ENCODE results near the gene PER1.

PER1 gene

GRCh38 chr17:8153031-8153451, 837 bp upstream of the PER1 start:
- no peak for DNase-seq (ENCODE audit: low read depth in 2 of 2)

GRCh38 chr17:8151641-8152111, 528 bp downstream of the PER1 start:
- DNase-seq (ENCODE audit: low read depth in 2 of 2), result no peak

- peak; percentile 79 to 85 for DNase-seq (ENCODE audit: low read depth in 2 of 2)
Measured at GRCh38 chr17:8151120-8151640, 1.0 kb downstream of the PER1 start.

DNA sequence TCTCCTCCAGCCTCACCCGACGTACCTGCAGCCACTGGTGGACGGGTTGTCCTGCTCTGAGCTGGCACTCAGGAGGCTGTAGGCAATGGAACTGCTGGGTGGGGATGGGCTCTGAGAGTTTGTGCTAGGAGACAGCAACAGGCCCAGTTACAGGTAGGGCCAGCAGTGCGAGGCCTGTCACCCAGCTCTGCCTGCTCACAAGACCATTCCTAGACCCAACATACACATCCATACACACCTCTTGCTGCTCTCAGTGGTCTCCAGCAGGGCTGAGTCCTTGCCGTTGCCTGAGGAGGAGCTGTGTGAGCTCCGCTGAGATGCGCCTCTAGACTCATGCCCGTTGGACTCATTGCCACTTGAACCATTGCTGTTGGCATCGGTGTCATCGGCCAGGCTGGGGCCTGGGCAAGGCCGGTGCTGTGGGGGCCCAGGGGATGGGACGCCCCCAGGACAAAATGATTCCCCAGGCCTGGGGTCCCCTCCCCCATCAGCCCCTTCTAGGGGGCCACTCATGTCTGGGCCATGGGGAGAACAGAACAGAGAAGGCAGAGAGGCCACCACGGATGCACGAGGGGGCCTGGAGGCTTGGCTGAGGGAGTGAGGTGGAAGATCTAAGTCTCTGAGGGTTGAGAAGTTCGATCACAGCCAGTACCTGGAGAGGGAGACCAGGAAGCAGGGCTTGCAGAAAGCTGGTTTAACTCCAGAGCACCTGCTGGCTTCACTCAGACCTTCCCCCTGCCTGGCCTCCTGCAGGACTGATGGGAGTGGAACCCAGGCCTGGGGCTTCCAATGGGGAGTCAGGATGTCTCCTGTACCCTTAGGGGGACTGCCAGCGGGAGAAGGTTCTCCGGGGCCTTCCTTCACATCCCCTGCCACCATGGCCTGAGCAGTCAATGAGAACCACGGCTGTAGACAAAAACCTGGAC, 1.7 kb downstream of the PER1 start:
- no peak for DNase-seq (ENCODE audit: low read depth in 2 of 2)

DNA sequence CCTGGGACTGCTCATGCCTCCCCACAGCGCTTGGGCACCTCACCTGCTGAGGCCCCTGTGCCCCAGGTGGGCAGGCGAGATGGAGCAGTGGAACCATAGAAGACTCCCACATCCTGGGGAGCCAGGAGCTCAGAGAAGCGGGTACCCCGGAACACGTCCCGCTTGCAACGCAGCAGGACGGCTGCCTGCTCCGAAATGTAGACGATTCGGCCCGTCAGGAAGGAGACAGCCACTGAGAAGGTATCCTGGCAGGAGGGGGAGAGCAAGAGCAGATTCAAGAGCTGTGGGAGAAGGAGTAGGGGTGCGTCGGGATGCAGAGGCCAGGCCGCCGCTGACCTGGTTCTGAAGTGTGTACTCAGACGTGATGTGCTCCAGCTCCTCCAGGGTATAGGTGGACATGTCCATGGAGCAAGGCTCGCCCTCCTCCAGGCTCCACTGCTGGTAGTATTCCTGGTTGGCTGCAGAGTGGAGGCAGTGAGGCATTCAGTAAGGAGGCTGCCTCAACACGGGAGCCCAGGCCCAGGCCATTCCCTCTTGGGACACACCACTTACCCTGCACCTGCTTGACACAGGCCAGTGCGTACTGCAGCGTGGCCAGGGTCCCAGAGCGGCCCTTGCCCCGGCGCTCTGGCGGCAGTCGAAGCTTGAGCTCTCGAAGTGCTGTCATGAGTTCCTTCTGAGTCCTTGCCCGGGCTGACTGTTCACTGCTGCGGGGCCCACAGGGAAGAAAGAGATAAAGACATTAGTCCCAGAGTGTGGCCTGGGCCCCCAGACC, 2.6 kb downstream of the PER1 start:
- no peak for DNase-seq (ENCODE audit: low read depth in 2 of 2)

- no peak for DNase-seq (ENCODE audit: low read depth in 2 of 2)
Measured at GRCh38 chr17:8148560-8148959, 3.6 kb downstream of the PER1 start.

DNA sequence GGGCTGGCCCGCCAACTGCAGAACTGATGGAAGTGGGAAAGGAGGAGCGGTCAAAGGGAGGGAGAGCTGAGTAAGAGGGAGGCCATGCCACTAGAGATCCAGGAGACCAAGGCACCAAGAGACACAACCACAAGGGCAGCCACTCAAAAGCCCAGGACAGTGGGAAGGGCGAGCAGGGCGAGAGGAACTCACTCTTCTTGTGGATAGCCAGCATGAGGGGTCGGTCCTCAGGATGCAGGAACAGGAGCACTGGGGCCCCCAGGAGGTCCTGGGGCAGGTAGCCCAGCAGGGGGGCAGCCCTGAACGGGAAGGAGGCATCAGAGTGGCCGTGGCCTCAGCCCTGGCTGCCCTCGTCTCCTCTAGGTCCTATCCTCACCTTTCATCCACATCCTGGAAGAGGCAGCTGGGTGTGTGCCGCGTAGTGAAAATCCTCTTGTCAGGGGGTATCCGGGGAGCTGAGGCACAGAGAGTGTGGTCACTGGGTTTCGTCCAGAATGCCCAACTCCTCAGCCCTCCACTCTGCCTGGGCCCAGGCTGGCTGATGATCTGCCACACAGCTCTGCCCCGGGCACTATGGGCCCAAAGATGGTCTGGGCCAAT, 4.3 kb downstream of the PER1 start:
- no peak for DNase-seq (ENCODE audit: low read depth in 2 of 2)

GRCh38 chr17:8147141-8147804, 4.9 kb downstream of the PER1 start:
- no peak for DNase-seq (ENCODE audit: low read depth in 2 of 2)

- DNase-seq (ENCODE audit: low read depth in 2 of 2), result no peak
Measured at GRCh38 chr17:8146381-8147140, 5.6 kb downstream of the PER1 start.

DNA sequence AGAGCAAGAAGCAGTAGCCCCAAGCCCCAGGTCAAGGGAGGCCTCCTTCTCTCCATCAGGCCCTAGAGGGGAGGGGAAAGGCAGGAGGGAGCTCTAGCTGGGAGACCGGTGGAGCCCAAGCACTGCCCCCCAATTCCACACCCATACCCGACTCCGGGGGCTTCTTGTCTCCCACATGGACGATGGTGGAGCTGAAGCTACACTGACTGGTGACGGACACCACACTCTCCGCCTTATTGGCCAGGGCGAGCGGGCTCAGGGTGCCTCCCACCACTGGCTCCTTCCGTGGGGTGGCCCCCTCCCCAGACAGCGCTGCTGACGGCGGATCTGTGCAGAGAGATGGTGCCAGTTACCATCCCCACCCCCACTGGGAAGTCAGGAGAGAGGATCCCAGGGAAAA, 6.4 kb downstream of the PER1 start:
- no peak for DNase-seq (ENCODE audit: low read depth in 2 of 2)

GRCh38 chr17:8144401-8145231, 7.6 kb downstream of the PER1 start:
- DNase-seq (ENCODE audit: low read depth in 2 of 2), result no peak

DNA sequence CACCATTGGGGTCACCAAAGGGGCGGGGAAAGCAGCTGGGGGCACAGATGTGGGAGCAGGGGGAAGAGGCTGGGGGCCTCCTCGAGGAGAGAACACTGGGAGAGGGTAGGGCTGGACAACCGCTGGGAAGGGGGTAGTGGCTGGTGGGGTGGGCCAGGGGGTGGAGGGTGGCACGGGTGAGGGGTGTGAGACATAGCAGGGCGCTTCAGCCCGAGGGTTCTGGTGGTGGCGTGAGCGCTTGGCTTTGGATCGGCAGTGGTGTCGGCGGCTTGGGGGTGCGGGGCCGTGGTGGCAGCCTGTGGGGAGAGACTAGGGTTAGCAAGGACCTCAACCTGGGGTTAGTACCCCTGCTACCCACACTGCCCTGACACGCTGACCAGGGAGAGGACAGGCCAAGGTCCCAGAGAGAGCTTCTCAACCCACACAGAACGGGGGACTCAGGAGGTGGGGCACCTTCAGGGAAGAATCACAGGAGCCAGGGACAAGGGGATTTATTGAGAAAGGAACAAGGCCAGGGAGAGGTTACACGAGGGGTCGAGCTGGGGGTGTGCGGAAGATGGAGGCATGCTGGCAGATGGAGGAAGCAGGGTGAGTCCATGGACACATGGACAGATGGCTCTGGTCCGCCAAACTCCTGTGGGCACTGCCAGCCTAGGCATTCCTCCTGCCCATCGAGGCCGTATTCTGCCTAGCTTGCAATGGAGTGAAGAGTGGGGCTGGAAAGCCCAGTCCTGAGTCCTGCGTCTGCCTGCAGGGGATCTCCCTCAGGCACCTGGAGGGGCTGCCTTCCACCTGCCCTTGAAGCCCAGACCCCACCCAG, 8.4 kb downstream of the PER1 start:
- no peak for DNase-seq (ENCODE audit: low read depth in 2 of 2)

DNA sequence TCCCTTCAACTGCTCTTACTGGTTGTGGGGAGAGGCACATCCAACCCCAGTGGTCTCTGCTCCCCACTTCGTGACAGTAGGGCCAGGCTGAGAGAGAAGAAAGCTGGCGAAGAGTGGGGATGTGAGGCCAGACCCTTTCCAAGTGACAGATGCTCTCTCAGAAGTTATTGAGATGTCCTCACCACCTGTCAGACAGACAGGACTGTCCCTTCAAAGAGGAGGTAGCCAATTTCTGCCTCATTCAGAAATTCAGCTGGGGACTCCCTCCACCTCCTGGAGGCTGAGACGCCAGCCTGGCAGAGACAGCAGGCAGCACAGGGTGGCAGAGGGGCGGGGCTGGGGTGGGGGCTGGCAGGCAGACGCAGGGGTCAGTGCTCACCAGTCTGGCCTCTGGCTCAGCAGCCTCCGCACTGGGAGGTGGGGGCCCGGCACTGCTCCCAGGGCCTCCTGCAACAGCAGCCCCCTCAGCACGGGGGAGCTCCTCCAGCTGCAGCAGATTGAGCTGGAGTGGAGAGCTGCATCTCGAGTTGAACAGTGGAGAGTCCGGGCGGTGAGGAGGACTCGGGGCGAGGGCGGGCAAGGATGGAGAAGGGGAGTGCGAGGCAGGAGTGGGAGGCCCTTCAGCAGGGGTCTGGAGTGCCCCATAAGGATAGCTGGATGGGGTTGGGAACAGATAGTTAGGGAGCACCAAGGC, 9.2 kb downstream of the PER1 start:
- DNase-seq (ENCODE audit: low read depth in 2 of 2), result no peak

DNA sequence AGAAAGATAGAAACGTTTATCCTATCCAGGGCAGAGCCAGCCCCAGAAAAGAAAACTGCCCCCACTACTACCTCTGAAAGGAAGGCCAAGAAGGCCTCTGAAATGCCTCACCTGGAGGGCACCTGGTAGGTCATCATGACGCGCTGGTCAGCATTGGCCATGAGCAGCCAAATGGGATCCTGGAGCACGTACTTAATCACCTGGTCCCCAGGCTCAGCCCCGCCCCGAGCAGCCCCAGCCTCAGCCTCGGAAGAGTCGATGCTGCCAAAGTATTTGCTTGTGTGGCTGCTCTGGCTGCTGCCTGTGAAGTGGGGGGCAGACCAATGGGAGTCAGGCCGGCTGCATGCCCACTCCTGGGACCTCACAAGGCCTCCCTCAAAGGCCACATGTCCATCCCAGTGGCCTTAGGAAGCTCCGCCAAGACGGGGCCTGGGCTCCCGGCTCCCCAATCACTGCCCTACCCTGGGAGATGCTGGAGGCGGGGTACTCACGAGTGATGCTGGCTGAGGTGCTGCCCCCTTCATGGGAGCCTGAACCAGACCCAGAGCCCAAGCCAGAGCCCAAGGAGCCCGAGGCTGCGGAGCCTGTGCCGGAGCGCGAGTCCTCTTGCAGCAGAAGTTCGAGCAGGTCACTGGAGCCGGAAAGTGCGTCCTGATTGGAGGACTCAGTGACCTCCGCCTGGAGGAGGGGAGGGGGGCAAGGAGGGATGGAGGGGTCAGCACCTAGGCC, 9.9 kb downstream of the PER1 start:
- DNase-seq (ENCODE audit: low read depth in 2 of 2), result no peak

GRCh38 chr17:8141741-8142140, 10.5 kb downstream of the PER1 start:
- no peak for DNase-seq (ENCODE audit: low read depth in 2 of 2)

DNA sequence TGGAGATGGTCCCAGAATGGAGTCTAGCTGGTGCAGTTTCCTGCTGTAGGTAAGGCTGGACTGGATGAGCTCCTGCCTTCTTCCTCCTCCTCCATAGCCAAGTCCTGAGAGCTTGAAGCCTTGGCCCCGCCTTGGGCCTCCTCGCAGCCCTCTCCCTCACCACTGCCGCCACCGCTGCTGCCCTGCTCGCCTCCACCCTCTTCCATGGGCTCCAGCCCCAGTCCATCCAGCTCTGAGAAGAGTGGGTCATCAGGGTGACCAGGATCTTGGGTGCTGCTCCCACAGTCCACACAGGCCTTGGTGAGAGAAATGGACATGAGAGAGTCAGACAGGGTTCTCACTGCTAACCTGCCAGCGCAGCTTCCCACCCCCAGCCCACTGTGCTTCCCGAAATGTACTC, 11.2 kb downstream of the PER1 start:
- DNase-seq (ENCODE audit: low read depth in 2 of 2), result no peak

All from stimulated activated CD4-positive, alpha-beta T cell treated with anti-CD3 and anti-CD28 coated beads, Interleukin-1b, Interleukin-23, amount 100 ng/mL, for 4 hours (primary cell).